AG04449 (cell line): ENCODE measurements around the gene CCDC171.
"Not testable (repeated sequence)": the region's sequence is repeated elsewhere in the genome, so short reads cannot be mapped to it uniquely, and the experiment has no call there.

Experiments
- CTCF ChIA-PET: fragments of 350-600 bp; formaldehyde crosslinking; extraction: SDS; loops from one replicate; lab custom pipeline; 2021; ENCODE audit warnings: antibody characterized with exemption; lab: Yijun Ruan, JAX
- POLR2A ChIA-PET: fragments of 400-600, 350-600 bp; formaldehyde crosslinking; extraction: SDS; loops from one replicate; lab custom pipeline; 2020; ENCODE audit warnings: antibody characterized with exemption, inconsistent platforms; lab: Yijun Ruan, JAX
- DNase-seq: peaks from one replicate; pipeline ENCODE4 v3.0.0-alpha.2; 2010; ENCODE audit warnings: low read depth, low spot score
- H3K4me3 ChIP-seq: 2 replicates; pipeline ENCODE4 v1.5.1; 2011; ENCODE audit warnings: low read depth, mild to moderate bottlenecking, control low read depth, low read length
- TF ChIP-seq, protein P1 (sequence below): IDR thresholded peaks from one replicate; pipeline ENCODE4 v1.5.1; 2011; ENCODE audit warnings: mild to moderate bottlenecking, moderate library complexity, low read length, control low read depth, inconsistent platforms; ENCODE audit not compliant: insufficient read depth; ENCODE audit errors: missing control alignments

CCDC171 gene

DNA sequence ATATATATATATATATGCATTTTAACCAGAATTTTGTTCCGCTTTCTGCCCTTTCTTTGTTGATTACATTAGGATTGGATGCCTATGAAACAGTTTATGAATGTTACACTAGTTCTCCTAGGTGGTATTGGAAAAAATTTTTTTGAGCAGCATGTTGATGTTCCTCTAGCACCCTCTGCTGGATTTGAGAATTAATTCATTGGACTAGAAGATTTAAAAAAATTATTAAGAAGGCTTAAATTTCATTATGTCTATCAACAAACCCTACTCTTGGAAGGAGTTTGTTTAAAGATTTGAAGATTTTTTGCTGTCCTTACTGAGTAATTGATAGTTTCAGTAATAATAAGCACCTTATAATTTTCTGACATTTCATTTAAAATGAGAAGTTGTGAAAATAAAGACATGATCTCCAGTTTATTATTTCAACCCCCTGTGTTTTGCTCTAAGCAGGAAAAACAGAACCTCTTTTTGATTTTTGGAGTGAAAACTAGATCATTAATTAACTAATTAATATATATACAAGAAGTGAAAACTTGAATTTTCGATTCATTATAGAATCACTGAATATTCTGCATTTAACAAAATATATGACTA is 89.6 kb downstream of the CCDC171 start:
- TF ChIP-seq, protein P1, sequence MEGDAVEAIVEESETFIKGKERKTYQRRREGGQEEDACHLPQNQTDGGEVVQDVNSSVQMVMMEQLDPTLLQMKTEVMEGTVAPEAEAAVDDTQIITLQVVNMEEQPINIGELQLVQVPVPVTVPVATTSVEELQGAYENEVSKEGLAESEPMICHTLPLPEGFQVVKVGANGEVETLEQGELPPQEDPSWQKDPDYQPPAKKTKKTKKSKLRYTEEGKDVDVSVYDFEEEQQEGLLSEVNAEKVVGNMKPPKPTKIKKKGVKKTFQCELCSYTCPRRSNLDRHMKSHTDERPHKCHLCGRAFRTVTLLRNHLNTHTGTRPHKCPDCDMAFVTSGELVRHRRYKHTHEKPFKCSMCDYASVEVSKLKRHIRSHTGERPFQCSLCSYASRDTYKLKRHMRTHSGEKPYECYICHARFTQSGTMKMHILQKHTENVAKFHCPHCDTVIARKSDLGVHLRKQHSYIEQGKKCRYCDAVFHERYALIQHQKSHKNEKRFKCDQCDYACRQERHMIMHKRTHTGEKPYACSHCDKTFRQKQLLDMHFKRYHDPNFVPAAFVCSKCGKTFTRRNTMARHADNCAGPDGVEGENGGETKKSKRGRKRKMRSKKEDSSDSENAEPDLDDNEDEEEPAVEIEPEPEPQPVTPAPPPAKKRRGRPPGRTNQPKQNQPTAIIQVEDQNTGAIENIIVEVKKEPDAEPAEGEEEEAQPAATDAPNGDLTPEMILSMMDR, result peak; percentile 26
- no peak overlapping the region for H3K4me3 ChIP-seq
- CTCF ChIA-PET, result interaction anchor here (0.5 to 1.4 kb wide), 6 partner anchors 10 to 883 kb away, joined by 3 to 7 read pairs (median 4); no protein-coding TSS in a partner anchor
- POLR2A ChIA-PET, result no interaction called here
- DNase-seq, result no peak

DNA sequence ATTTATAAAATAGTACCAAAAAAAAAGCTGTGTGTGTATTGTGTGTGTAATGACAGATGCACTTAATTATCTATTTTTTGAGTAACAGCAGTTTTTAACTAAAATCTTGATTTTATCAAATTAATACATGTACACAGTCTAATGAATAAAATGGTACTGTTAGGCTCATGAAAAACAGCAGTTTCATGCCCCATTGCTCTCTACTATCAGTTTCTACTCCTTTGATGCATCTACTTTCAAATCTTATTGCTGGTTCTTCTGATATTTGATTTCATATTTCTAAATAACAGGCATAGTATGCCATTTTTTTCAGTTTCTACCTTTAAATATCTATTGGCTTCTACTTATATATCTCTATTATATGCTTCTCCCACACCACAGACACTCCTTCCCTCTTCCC is 117.4 kb downstream of the CCDC171 start:
- no peak overlapping the region for H3K4me3 ChIP-seq
- POLR2A ChIA-PET, result no interaction called here
- CTCF ChIA-PET, result no interaction called here
- no peak for DNase-seq
- TF ChIP-seq, protein P1, result no peak

DNA sequence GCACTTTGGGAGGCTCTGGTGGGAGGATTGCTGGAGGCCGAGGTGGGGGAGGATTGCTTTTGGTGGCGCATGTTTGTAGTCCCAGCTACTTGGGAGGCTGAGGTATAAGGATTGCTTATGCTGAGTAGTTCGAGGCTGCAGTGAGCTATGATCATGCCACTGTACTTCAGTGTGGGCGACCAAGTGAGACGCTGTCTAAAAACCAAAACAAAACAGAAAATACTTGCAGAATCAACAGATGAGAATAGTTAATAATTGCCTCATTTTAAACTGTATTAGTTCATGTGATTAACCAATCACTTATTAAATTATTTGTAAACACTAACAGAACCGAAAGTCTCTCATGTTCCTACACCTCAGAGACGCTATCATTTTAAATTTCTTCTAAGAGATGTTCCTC is 118.1 kb downstream of the CCDC171 start:
- ChIA-PET CTCF (no interaction called here), POLR2A (no interaction called here)
- H3K4me3 ChIP-seq, result no peak overlapping the region
- no peak for DNase-seq
- TF ChIP-seq, protein P1, result no peak

DNA sequence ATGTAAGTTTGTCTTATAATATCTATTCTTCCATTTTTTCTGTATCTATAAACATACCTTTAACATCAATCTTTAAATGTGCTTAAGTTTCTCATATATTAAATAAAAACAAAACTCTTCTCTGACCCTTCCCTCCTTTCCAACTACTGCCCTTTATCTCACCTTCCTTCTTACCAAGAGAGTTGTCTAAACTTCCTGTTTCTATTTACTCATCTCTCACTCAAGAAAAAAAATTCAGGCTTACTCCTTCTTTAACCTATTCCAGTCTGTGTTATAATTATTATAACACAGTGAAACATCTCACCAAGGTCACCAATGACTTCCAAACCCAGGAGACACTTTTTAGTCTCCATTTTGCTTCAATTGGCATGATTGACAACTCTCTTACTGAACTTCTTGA is 140.9 kb downstream of the CCDC171 start:
- DNase-seq, result no peak
- ChIA-PET POLR2A (no interaction called here), CTCF (no interaction called here)
- TF ChIP-seq, protein P1, result no peak
- H3K4me3 ChIP-seq, result no peak overlapping the region

DNA sequence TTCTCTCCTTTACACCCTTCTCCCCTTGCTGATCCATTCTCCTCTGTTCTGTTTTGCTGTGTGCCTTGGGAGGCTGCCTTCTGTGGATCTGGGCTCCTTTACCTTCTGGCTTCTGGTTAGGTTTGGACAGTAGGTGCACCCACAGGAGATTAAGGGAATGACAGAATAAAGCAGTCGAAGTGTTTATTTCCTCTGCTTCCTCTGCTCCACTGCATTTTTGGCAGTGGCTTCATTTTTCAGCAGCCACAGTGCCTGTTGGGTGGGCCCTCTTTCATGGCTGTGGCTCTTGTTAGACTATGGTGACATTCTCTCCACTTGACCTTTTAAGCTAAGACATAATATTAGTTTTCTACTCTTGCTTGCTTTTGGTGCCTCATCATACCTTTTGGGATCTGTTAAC is 144.1 kb downstream of the CCDC171 start:
- ChIA-PET POLR2A (no interaction called here), CTCF (no interaction called here)
- H3K4me3 ChIP-seq, result no peak overlapping the region
- TF ChIP-seq, protein P1, result no peak
- DNase-seq, result no peak

DNA sequence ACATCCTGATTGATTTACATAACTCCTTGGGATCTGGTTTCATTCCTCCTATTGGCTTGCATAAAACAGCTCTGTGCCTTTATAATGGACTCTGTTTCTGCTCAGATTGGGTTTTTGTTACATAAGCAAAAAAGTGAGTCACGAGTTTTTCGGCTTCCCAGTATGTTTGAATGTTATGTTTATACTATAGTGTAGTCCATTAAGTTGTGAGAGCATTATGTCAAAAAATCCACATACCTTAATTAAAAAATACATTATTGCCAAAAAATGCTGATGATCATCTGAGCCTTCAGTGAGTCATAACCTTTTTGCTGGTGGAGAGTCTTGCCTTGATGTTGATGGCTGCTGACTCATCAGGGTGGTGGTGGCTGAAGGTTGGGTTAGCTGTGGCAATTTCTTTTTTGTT is 144.6 kb downstream of the CCDC171 start:
- peak; percentile 67 for DNase-seq
- TF ChIP-seq, protein P1, result no peak

DNA sequence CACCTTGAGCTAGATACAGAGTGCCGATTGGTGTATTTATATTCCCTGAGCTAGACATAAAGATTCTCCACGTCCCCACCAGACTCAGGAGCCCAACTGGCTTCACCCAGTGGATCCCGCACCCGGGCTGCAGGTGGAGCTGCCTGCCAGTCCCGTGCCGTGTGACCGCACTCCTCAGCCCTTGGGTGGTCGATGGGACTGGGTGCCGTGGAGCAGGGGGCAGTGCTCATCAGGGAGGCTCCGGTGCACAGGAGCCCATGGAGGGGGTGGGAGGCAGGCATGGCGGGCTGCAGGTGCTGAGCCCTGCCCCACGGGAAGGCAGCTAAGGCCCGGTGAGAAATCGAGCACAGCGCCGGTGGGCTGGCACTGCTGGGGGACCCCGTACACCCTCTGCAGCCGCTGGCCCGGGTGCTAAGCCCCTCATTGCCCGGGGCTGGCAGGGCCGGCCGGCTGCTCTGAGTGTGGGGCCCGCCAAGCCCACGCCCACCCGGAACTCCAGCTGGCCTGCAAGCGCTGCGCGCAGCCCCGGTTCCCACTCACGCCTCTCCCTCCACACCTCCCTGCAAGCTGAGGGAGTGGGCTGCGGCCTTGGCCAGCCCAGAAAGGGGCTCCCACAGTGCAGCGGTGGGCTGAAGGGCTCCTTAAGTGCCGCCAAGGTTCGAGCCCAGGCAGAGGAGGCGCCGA is 147.2 kb downstream of the CCDC171 start:
- POLR2A ChIA-PET, H3K4me3 ChIP-seq, DNase-seq, CTCF ChIA-PET: not testable (repeated sequence)

More for the DNA sequence above, 144.6 kb downstream of the CCDC171 start:
- ChIA-PET POLR2A (no interaction called here), CTCF (no interaction called here)
- no peak overlapping the region for H3K4me3 ChIP-seq
